Stimulated activated CD4-positive, alpha-beta T cell treated with anti-CD3 and anti-CD28 coated beads, Interleukin-2, amount 100 ng/mL, for 24 hours (primary cell): Measurements from ENCODE around the gene MPPED2.

Source experiments
- DNase-seq, 2 donors: peaks; one replicate each; pipeline ENCODE4 v3.0.0-alpha.2; 2020

Gene MPPED2, protein sequence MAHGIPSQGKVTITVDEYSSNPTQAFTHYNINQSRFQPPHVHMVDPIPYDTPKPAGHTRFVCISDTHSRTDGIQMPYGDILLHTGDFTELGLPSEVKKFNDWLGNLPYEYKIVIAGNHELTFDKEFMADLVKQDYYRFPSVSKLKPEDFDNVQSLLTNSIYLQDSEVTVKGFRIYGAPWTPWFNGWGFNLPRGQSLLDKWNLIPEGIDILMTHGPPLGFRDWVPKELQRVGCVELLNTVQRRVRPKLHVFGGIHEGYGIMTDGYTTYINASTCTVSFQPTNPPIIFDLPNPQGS

DNA sequence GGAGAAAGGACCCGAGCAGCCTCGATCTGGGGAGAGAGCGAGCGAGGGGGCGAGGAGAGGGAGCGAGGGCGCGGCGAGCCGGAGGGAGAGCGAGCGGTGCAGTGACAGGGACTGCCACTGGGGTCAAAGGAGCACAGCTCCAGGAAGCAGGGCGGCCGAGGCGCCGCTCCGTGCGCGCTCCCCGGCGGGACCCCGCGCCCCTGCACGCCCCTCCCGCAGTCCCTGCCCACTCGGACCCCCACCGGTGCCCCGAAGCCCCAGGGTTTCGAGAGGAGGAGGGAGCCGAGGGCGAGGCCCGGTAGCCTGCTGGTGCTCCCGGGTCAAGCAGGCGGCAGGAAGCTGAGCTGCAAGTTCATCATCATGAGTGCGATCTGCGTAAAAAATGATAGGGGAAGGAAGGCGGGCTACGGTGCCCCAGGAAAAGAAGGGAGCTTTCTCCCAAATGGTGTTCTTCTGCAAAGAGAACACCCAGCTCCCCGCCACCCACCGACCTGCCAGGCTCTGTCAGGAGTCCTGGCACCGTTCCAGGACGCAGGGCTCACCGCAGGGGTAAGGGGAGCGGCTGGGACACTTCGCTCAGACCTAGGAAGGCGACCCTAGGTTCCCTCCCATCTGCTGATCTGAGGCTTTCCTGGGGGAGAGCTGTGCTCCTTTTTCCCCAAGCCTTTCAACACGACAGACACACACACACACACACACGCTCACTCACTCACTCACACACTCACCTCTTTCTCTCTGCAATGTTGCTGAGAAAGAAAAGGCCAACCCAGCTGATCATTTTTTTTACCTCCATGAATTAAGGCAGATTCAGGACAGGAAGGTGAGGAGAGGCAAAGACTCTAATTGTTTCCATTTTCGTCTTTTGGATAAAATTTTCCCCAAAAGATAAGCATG, at the start of gene MPPED2:
MPPED2 (minus strand) TSS at position 103 of the 894 bp plus-strand sequence. CDS start 5,980 bp downstream, outside the sequence.
- peak in 1 of 2 donors; percentile 33 for DNase-seq

DNA sequence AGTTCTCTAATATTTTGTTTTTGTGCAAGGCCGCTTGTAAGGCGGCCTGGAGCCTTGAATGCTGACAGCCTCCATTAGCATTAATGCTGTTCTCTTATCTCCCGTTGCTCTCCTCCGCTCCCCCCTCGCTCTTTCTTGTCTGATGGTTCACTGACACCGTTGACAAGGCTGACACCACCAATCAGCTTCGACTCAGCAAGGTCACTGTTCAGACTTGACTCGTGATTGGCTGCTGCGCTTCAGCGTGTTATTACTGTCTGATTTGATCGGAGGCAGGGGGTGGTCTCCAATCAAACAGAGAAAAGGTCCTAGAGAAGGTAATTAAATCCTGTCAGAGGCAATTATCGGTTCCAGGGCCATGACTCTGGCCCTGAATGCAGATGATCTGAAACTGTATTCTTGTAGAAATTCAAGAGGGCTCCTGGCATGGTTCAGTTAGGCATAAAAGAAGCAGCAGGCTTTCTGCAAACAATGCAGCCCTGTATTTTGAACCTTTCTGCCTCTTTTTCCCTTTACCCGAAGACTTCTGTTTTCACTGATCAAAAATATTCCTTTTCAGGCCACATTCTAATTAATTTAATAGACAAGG, 49.3 kb upstream of the MPPED2 start:
- DNase-seq: no peak

DNA sequence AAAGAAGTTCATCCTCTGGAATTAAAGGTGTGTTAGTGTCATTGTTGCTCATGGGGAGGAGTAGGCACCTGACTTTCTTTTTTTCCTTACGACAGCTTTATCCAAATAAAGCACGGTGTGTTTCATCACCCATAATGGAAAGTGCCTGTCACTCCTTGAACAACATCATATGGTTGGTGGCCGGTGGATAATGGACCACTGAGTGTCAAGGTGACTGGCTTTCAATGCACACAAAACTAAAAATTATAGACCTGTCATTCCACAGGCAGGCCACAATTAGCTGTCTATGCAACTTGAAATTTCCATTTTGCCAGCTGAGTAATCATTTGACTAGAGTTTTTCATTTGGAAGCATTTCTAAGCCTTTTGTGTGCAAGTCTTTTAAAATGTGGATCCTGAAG, 45.0 kb upstream of the MPPED2 start:
- no peak for DNase-seq

DNA sequence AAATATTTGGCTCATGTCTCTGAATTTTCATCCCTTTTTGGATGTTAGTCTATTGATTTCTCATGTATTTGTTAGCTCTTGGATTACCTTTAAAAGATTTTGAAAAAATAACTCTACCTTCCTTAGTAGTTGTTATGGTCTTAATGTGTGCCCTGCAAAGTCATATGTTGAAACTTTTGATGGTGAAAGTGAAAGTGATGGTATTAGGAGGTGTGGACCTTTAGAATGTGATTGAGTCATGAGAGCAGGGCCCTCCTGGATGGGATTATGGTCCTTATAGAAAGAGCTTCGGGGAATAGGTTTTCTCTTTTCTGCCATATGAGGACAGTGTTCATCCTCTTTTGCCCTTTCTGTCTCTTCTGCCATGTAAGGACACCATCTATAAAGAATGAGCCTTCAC, 33.6 kb upstream of the MPPED2 start:
- DNase-seq: no peak

DNA sequence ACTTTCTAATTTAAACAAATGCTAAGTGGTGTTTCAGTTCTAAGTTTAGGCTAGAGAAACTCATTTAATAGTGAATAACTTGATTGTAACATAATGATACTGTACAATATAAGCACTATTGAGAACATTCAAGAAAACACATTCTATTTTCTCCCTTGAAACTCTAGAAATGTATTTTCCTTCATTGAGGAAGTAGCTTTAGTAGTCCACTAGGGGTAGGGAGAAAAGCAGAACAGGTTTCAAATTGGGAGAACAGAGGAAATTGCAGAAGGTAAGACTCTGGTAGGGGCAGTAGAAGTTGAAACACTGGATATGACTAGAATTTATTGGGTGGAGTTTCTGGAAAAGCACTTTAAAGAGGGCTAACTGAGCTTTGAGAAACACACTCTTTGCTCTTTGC, 31.6 kb upstream of the MPPED2 start:
- DNase-seq: no peak

DNA sequence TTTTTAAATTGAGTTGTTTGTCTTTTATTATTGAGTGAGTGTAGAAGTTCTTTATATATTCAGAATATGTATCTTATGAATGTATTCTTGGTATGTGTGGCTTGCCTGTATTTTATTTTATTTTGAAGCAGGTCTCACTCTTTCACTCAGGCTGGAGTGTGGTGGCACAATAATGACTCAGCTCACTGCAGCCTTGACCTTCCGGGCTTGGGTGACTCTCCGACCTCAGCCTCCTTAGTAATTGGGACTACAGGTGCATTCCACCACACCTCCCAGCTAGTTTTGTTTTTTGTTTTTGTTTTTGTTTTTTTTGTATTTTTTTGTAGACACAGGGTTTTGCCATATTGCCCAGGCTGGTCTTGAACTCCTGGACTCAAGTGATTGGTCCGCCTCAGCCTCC, 24.5 kb upstream of the MPPED2 start:
- DNase-seq: no peak

DNA sequence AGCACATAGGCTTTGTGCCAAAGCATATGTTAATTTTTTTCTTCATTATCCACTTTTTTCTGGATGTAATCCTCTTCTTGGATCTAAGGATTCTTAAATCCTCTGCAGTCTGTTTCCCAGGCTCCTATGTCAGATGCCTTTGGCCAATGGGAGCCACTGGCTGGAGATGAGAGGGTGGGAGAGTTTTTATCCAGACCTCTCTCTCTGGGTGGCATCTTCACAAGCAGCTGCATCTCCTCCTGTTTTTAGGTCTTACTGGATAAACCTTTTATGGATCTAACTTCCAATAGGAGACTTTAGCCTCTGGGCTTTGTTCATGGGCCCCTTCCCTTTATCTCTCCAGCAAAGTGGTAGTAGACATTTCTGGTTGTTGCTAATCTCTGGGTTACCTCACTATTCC, 22.4 kb upstream of the MPPED2 start:
- DNase-seq: no peak

DNA sequence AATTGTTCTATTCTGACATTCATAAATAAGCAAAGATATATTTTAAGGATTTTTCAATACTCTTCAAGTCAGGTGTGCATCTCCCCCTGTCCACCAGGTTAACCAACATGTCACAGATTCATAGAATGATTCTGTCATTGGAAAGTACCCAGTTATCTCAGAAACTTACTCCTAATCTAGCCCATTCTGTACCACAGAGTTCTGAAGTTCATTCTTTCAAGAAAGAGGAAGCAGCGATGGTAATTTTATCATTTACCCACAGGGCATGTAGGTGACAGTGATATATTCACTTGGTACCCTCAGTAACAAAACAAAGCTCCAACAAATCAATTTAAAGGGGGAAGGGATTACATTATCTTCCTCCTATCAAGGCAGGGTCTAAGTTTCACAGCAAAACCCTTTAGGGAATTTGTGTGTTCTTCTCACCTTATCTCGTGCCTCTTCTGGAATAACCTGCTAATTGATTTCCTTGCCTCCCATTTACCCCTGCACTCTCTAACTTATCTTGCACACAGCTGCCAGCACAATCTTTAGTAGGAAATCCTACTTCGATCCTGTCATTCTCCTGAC, 19.0 kb upstream of the MPPED2 start:
- no peak for DNase-seq

DNA sequence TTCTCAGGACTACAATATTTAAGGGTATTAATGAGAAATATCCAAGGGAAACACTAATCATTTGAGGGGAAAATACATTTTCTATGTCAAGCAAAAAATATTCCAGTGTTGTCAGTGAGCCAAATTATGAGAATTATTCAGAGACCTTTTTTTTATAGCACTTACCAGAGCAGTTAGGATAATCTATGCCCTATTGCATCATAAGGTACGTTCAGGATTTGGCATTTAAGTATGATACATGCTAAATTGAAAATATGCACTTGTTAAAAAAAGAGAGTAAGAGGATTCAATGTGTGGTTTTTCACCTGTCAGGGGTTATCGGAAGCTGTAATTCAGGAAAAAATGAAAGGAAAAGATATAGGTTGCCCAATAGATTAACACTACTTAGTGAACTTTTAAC, 17.2 kb upstream of the MPPED2 start:
- DNase-seq: no peak

DNA sequence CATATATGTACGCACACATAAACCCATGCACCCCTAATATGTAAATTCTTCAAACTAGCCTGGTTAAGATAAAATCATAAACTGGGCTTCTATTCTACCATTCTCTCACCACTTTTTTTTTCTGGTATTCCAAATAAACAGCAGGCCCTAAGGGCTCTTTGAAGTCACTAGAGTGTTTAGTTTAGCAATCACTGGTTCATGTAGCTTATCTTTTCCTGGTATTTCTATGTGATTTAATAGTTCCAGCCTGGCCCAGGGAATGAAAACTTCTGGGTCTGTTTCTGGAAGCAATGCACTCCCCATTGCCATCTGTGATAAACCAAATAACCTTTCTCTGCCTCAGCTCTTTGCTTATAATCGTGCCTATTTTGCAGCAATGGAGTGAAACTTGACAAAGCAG, 10.7 kb upstream of the MPPED2 start:
- DNase-seq: no peak

DNA sequence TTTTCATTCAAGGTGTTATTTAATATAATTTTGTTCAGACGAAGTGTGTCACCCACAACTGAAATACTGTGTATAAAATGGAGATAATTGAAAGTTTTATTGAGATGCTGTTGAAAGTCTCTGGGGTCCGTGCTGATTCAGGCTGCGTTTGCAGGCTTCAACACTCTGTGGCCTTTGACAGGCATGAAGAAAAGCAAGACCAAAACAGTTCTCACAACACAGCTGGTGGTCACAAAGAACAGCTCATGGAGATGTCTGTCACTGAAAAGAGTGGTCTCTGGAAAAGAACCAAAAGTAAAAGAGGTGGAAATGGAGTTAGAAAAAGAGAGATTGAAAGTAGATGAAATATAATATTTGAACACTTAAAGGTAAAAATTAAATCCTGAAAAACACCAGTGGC, 9.8 kb upstream of the MPPED2 start:
- DNase-seq: no peak

DNA sequence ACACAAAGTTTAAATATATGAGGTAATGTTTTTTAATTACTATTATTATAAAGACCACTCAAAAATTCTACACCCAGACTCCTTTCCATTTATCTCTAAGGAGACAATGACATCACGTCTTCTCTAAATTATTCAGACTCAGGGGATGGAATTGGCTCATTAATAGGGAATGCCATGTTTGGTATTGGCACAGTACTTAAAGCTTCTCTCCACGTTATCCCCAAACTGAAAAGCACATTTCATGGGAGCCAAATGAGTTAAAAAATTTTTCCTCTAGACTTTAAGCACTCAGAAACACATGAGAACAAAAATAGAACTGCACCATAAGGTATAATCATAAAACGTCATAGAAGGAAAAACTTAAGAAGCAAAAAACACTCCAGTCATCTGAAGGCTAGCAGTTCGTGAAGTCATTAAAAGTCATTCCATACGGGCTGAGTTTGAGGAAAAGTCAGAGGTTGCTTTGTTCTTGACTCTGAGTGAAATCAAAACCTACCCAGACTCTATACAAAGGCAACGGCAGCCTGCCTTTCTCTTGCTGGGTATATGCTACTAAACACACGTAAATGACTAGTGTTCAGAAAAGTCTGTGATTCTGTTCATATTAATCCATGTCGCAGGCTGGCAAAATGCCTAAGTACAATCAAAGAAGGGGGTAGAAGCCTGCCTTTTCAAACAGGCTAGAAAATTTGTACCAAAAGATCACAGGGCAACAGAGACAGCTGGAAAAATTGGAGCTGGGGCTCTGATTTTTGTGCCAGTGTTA, 8.7 kb upstream of the MPPED2 start:
- no peak for DNase-seq

DNA sequence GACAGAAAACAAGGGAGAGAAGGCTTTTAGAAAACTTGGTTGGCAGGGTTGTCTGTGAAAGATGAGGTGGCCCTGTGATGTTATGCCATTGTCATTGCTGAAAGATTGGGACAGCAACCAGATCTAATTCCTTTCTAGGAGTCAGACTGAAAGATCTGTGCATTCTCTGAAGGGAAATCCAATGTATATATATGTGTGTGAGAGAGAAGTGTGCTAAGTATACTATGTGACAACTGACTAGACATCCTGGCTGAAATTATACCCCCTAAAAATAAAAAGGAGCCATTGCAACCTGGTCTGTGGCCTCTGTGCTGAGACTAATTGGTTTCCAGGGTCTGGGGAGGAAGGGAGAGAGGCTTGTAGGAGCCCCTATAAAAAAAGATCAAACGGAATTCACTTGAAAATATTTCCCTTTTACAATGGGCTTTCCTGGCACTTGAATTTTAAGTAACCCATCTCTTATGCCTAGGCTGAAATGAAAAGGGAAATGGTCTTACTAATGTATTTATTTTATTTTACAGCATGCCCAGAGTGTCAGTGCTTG, 1.2 kb upstream of the MPPED2 start:
- DNase-seq: no peak

DNA sequence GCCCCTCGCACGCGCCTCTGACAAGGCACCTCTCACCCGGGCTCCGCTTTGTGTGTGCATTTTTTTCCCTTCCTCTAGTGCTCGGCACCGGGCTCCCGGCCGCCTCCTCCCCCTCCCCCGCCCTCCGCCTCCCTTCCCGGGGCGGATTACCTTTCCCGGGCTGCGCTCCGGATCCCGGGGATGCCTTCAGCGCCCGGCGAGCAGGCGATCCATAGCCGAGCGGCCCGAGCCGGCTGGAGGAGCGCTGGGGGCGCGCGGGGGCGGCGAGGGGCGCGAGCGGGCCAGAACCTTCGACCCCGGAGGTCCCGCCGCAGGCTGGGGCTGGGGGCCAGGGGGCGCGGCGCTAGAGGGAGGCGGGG, 282 bp downstream of the MPPED2 start:
- peak in 1 of 2 donors; percentile 8 for DNase-seq

DNA sequence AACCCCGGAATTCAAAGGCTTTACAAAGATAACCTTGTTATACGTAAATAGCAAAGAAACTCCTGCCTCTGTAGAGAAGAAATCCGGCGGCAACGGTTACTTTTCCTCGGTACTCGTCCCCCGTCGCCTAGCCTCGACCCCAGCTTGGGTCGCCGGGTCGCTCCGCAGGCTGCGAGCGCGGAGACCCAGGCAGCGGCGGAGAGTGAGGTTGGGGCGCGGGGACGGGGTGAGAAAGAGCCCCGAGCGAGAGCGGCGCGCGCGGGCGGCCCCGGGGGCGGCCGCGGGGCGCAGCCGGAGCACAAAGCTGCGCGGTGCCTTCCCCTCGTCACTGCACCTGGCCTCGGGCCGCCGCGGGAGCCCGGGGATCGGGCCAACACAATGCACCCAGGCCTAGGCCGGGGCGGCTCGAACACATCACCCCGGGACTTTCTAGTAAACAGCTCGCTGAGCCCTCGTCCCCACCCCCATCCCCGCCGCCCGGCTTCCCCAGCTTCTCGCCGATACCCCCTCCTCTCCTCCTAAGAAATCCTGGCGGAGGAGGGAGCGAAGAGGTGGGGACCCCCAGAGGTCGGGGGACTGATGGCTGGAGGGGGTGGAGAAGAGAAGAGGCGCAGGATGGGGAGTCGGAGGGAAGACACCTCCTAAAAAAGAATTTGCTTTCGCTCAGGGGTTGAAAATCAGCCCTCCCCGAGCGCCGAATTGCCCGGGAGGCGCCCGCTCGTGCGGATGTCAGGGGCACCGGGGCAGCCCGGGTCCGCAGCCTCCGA, 845 bp downstream of the MPPED2 start:
- DNase-seq: peak in 1 of 2 donors; percentile 21

DNA sequence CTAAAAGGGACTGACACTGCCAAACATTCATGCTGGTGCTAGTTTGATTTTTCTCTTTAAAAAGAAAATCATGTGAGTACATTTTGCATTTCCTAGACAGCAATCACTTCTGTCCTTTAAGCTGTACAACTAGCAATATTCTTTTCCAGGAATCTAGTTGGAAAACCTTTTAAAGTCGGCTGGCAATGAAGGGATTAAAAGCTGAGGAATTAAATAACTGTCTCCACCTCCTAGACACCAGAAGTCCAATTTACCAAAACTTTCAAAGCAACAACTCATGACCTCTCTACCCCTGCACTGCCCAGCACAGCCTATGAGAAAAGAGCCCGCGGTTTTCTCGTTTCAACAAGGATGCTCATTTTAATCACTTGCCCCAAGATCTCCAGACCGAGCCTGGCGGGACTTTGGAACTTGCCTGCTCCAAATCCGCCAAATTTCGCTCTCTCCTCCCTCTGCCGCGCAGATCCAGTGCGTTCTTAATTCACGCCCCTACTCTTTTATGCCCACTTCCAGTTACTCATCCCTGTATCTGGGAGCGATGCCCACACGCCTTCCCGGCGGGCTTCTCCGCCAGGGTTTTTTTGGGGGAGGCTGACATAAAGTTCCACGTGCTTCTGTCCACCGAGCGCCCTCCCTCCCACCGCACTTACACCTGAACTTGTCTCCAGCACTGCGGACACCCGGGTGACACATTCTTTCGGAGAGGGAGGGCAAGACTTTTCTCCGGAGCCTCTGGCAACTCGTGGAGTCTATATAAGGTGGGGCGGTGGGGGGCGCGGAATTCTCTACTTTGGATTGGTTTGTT, 2.5 kb downstream of the MPPED2 start:
- no peak for DNase-seq

DNA sequence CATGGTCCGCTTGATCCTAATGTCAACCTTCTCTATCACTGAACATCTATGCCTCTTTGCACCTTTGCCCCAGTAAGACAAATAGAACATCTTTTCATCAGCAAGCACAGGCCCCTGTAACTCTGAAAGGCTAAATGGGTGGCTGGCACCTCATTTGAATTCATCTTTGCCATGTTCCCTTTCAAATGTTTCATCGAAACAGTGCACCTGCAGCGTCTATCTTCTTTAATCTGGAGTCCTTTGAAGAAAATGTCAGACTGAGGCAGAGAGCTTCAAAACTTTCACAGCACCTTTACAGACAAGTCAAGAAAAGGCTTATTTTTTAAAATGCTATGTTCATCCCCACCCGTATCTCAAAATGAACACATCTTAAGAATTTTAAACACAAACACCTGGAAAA, 3.4 kb downstream of the MPPED2 start:
- DNase-seq: no peak

DNA sequence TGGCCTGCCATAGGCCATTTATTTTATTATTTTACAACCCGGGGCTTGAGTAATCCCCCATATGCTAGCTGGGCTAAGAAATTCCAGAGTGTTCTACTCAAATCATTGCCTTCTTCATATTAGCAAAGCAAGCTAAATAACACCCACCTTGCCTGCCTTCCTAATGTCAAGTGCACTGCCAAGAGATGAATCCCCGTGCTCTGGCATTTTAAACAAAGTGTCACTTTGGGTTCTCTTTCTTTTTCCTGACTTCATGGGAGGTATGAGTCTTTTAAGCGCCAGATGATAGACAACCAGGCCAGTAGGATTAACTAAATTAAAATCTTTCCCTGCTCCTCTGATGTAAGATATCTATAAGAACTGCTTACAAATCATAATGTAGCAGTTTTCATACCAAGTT, 4.5 kb downstream of the MPPED2 start:
- no peak for DNase-seq

DNA sequence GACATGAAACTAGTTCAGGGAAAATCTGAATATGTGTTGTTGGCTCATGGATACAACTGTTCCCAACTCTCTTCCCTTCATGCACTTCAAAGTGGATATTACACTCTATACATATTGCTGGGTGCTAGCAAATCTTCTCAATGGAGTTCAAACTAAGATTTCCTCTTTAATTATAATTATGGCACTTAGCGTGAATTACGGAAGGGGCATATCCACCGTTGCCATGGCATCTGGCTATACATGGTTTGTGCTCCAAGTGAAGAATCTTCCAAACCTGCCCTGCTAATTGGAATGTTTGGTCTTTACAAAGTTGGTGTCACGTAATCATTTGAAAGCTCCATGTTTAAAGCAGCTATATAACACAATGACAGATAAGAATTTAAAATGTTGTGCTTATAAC, 5.6 kb downstream of the MPPED2 start:
- DNase-seq: no peak

DNA sequence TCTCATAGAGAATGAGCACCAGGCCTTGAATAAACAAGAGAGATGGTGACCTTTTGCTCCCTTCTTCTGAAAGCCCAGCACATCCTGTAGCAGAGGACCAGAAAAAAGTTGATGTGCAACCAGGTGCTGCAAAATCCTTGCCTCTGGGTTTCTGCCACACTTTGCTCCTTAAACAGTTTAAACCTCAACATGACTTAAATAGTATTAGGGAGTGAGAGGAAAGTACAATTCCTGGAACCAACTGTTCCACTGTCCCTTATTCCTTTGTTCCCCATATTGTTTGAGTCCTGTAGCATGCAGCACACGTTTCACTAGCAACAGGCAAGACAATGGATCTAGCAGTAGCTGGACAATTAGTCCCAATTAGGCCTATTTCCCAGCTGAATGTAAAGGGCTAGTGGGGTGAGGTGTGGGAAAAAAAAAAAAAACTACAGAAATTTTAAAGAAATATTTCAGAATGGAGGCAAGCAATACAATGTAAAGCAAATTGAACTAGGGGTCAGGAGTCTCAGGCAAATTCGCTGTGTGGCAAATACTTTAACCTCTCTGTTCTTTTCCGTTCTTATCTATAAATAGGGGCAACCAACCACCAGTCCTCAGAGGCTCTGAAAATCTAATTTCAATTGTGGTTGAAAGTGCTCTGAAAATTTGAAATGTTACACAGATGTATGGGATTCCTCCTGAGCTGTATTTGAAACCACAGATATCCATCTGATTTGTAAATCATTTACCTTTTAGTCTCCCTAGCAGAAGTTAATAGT, 6.6 kb downstream of the MPPED2 start:
- DNase-seq: no peak
